Measurements from ENCODE around the gene ADD1.
"Not testable (repeated sequence)": the region's sequence is repeated elsewhere in the genome, so short reads cannot be mapped to it uniquely, and the experiment has no call there.

The ADD1 gene

DNA sequence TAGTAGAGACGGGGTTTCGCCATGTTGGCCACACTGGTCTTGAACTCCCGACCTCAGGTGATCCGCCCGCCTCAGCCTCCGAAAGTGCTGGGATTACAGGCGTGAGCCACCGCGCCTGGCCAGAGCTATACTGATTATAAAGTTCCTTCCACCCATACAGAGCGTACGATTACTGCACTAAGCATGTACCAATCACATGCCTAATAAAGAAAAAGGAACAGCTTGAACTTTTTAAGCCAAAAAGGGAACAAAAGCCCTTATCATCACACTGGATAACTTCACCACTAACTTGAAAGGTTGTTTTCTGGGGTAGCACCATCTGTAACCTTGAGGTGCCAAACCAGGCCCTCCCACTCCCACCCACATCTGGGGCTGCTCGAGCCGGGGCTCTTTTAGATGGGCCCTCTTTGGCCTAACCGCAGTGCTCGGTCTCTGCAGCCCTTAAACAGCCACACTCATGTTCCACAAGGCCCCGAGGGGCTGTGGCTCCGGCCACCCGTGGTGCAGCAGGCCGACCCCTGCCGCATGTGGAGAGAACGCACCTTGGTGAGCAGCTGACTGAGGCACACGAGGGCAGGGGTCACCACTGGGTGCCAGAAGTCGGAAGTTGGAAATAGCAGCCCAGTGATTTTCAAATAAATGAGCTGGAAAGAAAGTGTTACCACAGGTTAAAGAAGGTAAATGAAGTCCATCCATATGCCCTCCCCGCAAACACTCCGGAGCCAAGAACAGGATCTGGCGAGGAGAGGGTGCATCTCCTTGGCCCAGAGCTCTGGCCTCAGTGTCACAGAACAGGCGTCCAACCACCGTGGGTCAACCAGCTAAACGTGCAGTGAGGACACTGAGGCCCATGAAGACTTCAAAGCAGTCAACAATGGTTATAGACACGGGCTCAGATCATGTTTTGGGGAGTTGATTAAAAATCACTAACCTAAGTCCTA, 101.2 kb downstream of the ADD1 start:
- no peak for DNase-seq (ENCODE audit: low read depth in 2 of 2)

- DNase-seq (ENCODE audit: low read depth in 2 of 2), result not testable (repeated sequence)
Measured at GRCh38 chr4:2945619-2946604, 102.3 kb downstream of the ADD1 start.

GRCh38 chr4:2946812-2947600, 103.4 kb downstream of the ADD1 start:
- no peak for DNase-seq (ENCODE audit: low read depth in 2 of 2)

DNA sequence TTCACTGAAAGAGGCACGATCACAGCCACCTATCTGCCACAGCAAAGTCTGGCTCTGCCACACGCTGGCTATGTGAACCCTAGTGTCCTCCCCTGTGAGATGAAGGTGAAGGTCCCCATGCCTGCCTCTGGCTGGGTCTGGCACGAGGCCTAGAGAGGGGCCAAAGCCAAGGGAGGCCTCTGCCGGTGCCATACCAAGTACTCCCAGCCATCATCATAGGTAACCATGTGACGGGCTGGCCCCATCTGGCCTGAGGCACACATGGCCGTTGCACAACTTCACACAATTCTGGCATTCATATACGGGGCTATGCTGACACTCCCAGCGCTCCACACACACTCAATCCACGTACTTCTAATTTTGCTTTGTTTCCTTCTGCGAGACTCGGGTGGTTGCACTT, 104.3 kb downstream of the ADD1 start:
- DNase-seq (ENCODE audit: low read depth in 2 of 2), result no peak

- DNase-seq (ENCODE audit: low read depth in 2 of 2), result no peak
Measured at GRCh38 chr4:2948895-2949781, 105.5 kb downstream of the ADD1 start.

GRCh38 chr4:2949782-2950125, 106.1 kb downstream of the ADD1 start:
- no peak for DNase-seq (ENCODE audit: low read depth in 2 of 2)

DNA sequence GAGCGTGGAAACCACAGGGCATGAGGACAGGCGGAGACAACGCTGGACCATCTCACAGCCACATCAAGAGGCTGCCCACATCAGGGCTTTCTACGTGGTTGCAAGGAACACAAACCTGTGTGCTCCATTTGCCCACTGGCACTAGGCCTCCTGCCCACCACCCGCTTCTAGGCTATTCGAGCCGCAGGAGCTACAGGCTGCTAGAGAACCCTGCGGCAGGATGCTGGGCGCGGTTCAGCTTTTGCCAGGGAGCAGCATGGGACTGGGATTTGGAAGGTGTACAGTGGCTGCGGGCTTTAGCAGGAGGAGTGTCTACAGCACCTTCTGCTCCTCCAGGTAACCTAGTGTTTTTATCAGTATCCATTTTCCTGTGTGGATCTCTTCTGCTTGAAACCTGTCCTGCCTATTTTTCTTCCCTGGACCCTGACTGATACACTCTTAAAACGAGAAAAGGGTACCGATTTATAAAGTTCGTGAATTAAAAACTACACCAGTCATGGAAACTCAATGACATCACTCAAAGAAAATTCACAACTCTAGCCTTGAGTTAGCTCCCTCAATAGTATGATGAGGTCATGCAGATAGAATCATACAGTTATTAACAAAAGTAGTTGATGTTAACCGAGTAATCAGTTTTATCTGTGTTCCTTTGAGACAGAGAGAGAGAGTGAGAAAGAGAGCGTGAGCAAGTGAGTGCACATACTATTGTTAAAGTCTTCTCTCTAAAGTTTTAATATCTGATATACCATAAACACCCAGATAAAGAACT, 106.8 kb downstream of the ADD1 start:
- no peak for DNase-seq (ENCODE audit: low read depth in 2 of 2)

DNA sequence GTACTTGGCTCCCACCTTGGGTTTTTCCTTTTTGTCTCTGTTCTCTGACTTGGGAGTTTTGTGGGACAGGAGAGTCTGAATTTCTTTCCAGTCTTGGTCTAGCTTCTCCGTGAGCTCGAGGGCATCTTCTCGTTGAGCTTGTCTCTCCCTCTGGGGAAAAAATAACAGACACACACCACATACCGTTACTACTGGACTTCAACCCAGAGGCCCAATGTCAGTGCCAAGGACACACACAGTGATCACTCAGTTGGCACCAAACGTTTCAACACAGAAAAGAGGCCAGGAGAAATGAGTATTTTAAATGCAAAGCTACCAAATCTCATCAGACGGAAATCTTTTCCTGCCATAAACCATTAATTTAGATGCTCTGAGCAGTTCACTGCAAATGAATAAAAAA, 109.9 kb downstream of the ADD1 start:
- no peak for DNase-seq (ENCODE audit: low read depth in 2 of 2)

- no peak for DNase-seq (ENCODE audit: low read depth in 2 of 2)
Measured at GRCh38 chr4:2954358-2955185, 110.9 kb downstream of the ADD1 start.

DNA sequence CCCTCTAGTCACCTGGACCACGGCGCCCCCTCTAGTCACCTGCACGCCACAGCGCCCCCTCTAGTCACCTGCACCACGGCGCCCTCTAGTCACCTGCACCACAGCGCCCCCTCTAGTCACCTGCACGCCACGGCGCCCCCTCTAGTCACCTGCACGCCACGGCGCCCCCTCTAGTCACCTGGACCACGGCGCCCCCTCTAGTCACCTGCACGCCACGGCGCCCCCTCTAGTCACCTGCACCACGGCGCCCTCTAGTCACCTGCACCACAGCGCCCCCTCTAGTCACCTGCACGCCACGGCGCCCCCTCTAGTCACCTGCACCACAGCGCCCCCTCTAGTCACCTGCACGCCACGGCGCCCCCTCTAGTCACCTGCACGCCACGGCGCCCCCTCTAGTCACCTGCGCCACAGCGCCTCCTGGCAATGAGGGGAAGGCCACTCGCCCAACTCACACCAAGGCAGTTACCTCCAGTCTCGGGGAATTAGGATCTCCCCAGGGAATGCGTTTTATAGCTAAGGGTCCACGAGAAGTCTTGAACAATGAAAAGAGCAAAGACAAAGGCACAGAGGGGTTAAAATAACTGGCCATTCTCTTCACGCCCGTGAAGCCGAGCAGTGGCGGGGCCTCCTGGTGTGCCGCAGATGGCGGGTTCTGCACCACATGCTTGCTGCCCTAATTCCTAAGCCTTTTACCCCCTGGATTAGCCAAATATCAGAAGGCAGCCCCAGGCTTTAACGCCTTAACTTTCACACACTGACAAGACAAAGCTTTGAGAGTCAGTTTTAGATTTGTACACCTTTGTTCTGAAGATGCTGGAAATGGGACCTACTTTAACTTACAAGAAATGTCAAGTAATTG, 111.8 kb downstream of the ADD1 start:
- DNase-seq (ENCODE audit: low read depth in 2 of 2), result not testable (repeated sequence)

- DNase-seq (ENCODE audit: low read depth in 2 of 2), result no peak
Measured at GRCh38 chr4:2958446-2958845, 114.8 kb downstream of the ADD1 start.

GRCh38 chr4:2960450-2960849, 116.8 kb downstream of the ADD1 start:
- DNase-seq (ENCODE audit: low read depth in 2 of 2), result not testable (repeated sequence)

- no peak for DNase-seq (ENCODE audit: low read depth in 2 of 2)
Measured at GRCh38 chr4:2961421-2961810, 117.8 kb downstream of the ADD1 start.

DNA sequence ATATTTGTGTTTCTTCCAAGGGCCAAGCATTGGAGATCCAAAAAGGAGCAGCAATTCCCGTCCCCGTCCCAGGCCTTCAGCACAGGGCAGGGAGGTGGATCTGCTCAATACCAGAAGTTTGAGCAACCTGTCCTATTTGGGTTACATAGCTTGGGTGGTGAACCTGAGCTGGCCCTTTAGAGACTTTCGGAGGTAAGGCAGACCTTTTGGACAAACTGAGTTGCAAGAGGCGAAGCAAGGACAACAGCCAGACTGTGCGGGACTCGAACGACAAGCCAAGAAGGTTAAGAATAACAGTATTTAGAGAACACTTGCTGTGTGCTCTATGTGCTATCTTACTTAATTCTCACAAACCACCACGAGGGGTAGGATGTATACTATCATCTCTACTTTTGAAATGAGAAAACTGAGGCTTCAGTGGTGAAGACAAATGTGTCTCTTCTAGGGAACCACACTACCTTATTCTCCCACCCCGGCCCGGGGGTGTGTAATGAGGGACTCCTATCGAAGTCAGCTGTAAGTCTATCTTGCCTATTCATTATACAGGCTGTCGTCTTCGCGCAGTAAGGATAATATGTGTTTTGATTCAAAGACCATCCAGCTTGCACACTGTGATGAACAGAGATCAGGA, 118.3 kb downstream of the ADD1 start:
- DNase-seq (ENCODE audit: low read depth in 2 of 2), result no peak

DNA sequence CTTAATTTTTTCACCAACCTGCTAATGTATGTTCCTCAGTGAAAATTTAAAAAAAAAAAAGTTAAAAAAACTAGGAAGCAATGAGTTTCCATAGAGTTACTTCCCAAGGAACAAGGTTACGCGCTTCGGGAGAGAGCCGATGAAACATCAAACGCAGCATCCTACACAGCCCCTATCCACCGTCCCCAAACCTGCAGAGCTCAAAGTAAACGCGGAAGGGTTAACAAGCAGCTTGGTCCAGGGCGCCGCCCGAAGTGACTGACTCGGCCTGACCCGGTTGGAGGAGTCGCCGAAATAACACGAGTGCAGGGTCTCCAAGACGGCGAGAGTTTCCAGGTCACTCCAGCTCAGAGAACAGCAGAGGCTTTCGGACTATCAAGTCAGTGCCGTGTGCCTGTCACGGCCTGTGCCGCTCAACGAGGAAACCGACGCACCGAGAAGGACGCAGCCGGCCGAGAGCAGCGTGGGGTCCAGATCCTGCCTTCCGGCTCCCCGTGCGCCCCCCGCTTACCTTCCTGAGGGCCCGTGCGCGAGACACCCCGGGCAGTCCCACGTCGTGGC, 119.0 kb downstream of the ADD1 start:
- DNase-seq (ENCODE audit: low read depth in 2 of 2), result no peak

DNA sequence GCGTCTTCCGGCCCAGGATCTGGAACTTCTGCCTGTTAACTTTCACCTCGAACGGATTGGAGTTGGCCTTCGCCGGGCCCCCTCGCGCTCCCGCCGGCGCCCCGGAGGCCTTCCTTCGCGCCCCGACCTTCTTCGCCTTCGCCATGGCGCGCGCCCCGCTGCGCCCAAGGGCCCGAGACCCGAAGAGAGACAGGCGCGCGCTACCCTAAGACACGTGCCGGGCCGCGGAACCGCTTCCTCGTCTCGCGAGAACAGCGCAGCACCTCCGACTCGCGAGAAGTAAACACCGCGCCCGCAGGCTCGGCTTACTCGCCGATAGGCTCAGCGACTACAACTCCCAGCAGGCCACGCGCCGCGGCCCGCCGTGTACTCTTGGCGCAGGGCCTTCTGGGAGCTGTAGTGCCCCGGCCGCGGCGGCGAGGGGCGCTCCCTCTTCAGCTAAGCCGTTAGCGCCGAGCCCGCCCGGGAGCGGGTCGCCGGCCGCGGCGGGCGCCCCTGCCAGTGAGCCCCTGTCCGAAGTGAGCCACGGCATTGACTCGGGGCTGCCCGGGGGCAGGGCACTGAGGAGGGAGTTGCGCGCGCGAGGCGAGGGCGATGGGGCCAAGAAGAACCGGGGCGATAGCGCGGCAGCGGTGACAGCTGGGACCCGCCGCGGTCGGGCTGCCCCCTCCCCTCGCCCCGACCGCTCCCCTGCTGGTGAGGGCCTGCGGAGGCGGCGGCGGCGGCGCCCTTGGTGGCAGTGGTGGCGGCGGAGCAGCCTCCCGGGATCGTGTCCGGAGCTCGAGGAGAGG, 119.7 kb downstream of the ADD1 start, which contains the start of the genes GRK4 and NOP14:
GRK4 (plus strand) TSS at position 397 of the 791 bp plus-strand sequence. CDS start 500 bp downstream, outside the sequence.
NOP14 (minus strand) TSS at position 232 of the 791 bp plus-strand sequence; CDS start at position 145, 87 bp downstream.
- DNase-seq (ENCODE audit: low read depth in 2 of 2), result peak; percentile 95 to 98

Measured in stimulated activated CD8-positive, alpha-beta memory T cell treated with anti-CD3 and anti-CD28 coated beads, Interleukin-7, amount 100 ng/mL, for 4 hours (primary cell).